NCI-H2107 treated with DMSO at 0.1 percent for 48 hours (cell line): ENCODE data around the gene TPPP2.

Experiments
- DNase-seq: peaks from one replicate; lab custom pipeline; 2025; ENCODE audit not compliant: unreplicated experiment; lab: John Stamatoyannopoulos, UW

Gene TPPP2

GRCh38 chr14:21056520-21057163 lies 26.6 kb downstream of the TPPP2 start:
- no peak for DNase-seq

- DNase-seq, result no peak
Observed at GRCh38 chr14:21057803-21058675, 28.0 kb downstream of the TPPP2 start, which contains the start of gene RNASE8. Gene RNASE8 (plus strand): TSS chr14:21057822. CDS start chr14:21057893, 71 bp downstream.

- no peak for DNase-seq
Observed at GRCh38 chr14:21058903-21059302, 28.9 kb downstream of the TPPP2 start.

GRCh38 chr14:21059842-21060613 lies 30.0 kb downstream of the TPPP2 start:
- DNase-seq, result no peak

GRCh38 chr14:21060614-21061346 lies 30.8 kb downstream of the TPPP2 start:
- DNase-seq, result no peak

- DNase-seq, result no peak
Observed at GRCh38 chr14:21061347-21061668, 31.3 kb downstream of the TPPP2 start.

- DNase-seq, result no peak
Observed at GRCh38 chr14:21063479-21063878, 33.5 kb downstream of the TPPP2 start.

- peak; percentile 81 for DNase-seq
Observed at GRCh38 chr14:21066882-21067502, 37.0 kb downstream of the TPPP2 start.

- peak; percentile 89 for DNase-seq
Observed at GRCh38 chr14:21068521-21069387, 38.7 kb downstream of the TPPP2 start.

GRCh38 chr14:21069388-21070082 lies 39.5 kb downstream of the TPPP2 start:
- no peak for DNase-seq

GRCh38 chr14:21070083-21070609 lies 40.1 kb downstream of the TPPP2 start, which contains the start of gene ARHGEF40:
Gene ARHGEF40 (plus strand): TSS chr14:21070304. CDS start chr14:21070397, 93 bp downstream.
- DNase-seq, result no peak

- peak; percentile 29 for DNase-seq
Observed at GRCh38 chr14:21070610-21071224, 40.7 kb downstream of the TPPP2 start.

- DNase-seq, result peak; percentile 74
Observed at GRCh38 chr14:21071225-21072030, 41.4 kb downstream of the TPPP2 start.

- no peak for DNase-seq
Observed at GRCh38 chr14:21072031-21072473, 42.0 kb downstream of the TPPP2 start.

- no peak for DNase-seq
Observed at GRCh38 chr14:21072781-21073339, 42.8 kb downstream of the TPPP2 start.

- no peak for DNase-seq
Observed at GRCh38 chr14:21073921-21074320, 43.9 kb downstream of the TPPP2 start.
